Keratinocyte (primary cell): ENCODE measurements around the gene DCAF4.

Experiments used
- CTCF ChIP-seq, 3 experiments: IDR thresholded peaks in 1 of 3; conservative IDR thresholded peaks in 1 of 3; optimal IDR thresholded peaks in 1 of 3; 2 replicates in 2 of 3; 3 replicates in 1 of 3; pipeline versions ENCODE3 to v1.5.1; 2011; ENCODE audit warnings: low read length in 3 of 3, mild to moderate bottlenecking in 3 of 3, moderate library complexity in 2 of 3, control low read depth in 1 of 3, inconsistent platforms in 1 of 3; ENCODE audit not compliant: insufficient read depth in 2 of 3; ENCODE audit errors: extremely low read depth in 1 of 3
- EZH2 ChIP-seq: IDR thresholded peaks from one replicate; pipeline ENCODE4 v1.6.1; 2012; ENCODE audit warnings: inconsistent platforms, mild to moderate bottlenecking, low read length, moderate library complexity

- TF ChIP-seq CTCF (optimal IDR thresholded peaks at IDR 0.05 in 1 of 3, IDR thresholded peaks at IDR 0.05 in 1 of 3, conservative IDR thresholded peaks at IDR 0.05 in 1 of 3; ENCODE audit: extremely low read depth in 1 of 3, insufficient read depth in 2 of 3, low read length in 3 of 3) (no peak), EZH2 (no peak)
Observed at GRCh38 chr14:72887514-72887913, 38.8 kb upstream of the DCAF4 start.
